ENCODE data around the gene TMC1.

- TF ChIP-seq GATA2 (IDR thresholded peaks at IDR 0.05; ENCODE audit: low read depth, low read length), result no peak
- no peak for TF ChIP-seq GATA3 (IDR thresholded peaks at IDR 0.05; ENCODE audit: low read depth, low read length)
Observed at GRCh38 chr9:72807765-72808445, 286.5 kb downstream of the TMC1 start.

All from SH-SY5Y (cell line).